DMS79 treated with DMSO at 0.1 percent for 48 hours (cell line): ENCODE results near the gene RPL11.
"Not testable (repeated sequence)": the region's sequence is repeated elsewhere in the genome, so short reads cannot be mapped to it uniquely, and the experiment has no call there.

Source experiments
- DNase-seq: peaks from one replicate; lab custom pipeline; 2025; lab: John Stamatoyannopoulos, UW

The RPL11 gene

GRCh38 chr1:23685197-23685596 lies 6.4 kb upstream of the RPL11 start:
- not testable (repeated sequence) for DNase-seq

GRCh38 chr1:23687680-23688079 lies 3.9 kb upstream of the RPL11 start:
- DNase-seq: not testable (repeated sequence)

GRCh38 chr1:23688281-23688680 lies 3.3 kb upstream of the RPL11 start:
- DNase-seq: not testable (repeated sequence)

GRCh38 chr1:23692308-23692871 lies 784 bp downstream of the RPL11 start:
- no peak for DNase-seq

- DNase-seq: no peak
These were observed 2.0 kb downstream of the RPL11 start for GRCh38 chr1:23693599-23693998.

GRCh38 chr1:23694371-23694770 lies 2.8 kb downstream of the RPL11 start:
- DNase-seq: no peak

GRCh38 chr1:23695667-23696066 lies 4.1 kb downstream of the RPL11 start:
- no peak for DNase-seq

- no peak for DNase-seq
These were observed 4.9 kb downstream of the RPL11 start for GRCh38 chr1:23696335-23696989.

- DNase-seq: no peak
These were observed 6.9 kb downstream of the RPL11 start for GRCh38 chr1:23698466-23698865.

GRCh38 chr1:23699280-23700179 lies 7.9 kb downstream of the RPL11 start:
- no peak for DNase-seq

GRCh38 chr1:23701310-23701709 lies 9.7 kb downstream of the RPL11 start:
- DNase-seq: no peak

GRCh38 chr1:23701996-23702395 lies 10.4 kb downstream of the RPL11 start:
- DNase-seq: no peak

GRCh38 chr1:23704834-23705495 lies 13.4 kb downstream of the RPL11 start:
- no peak for DNase-seq

GRCh38 chr1:23709229-23709628 lies 17.6 kb downstream of the RPL11 start:
- DNase-seq: no peak

GRCh38 chr1:23718482-23718881 lies 26.9 kb downstream of the RPL11 start:
- DNase-seq: no peak

GRCh38 chr1:23719162-23719820 lies 27.7 kb downstream of the RPL11 start:
- no peak for DNase-seq

GRCh38 chr1:23720256-23720995 lies 28.8 kb downstream of the RPL11 start:
- DNase-seq: no peak

GRCh38 chr1:23722652-23723051 lies 31.0 kb downstream of the RPL11 start:
- DNase-seq: no peak

GRCh38 chr1:23726686-23727085 lies 35.1 kb downstream of the RPL11 start:
- no peak for DNase-seq

- DNase-seq: no peak
These were observed 35.8 kb downstream of the RPL11 start for GRCh38 chr1:23727362-23727811.
